Right cardiac atrium (tissue), 5 donors: ENCODE results near the gene VMAC. TPM values are rescaled to one million over a fixed set of nuclear protein-coding genes. Genes with fewer than 3 reads are reported as not detected.
A peak's percentile ranks its signal among the peaks of the same experiment; 100 is the strongest.

Experiments used
- ATAC-seq, 2 donors: fragments of 200-7000 bp; cut with Tn5 transposase; one replicate each; pipeline versions ENCODE4 v1.8.0 to v1.9.1; 2020; ENCODE audit warnings: moderate library complexity in 2 of 2, mild to moderate bottlenecking in 1 of 2
- DNase-seq, 3 donors: peaks; one replicate each; pipeline ENCODE4 v3.0.0-alpha.2; 2020
- H3K27ac ChIP-seq: one replicate; pipeline ENCODE4 v1.5.1; 2013; ENCODE audit warnings: mild to moderate bottlenecking, low read length, control low read depth, moderate library complexity
- H3K27me3 ChIP-seq: one replicate; pipeline ENCODE4 v1.6.1; 2013; ENCODE audit not compliant: control insufficient read depth, insufficient read depth
- H3K4me1 ChIP-seq: one replicate; pipeline ENCODE4 v1.6.1; 2013; ENCODE audit warnings: low read length; ENCODE audit not compliant: control insufficient read depth, insufficient read depth
- H3K4me3 ChIP-seq: one replicate; pipeline ENCODE4 v1.5.1; 2013; ENCODE audit warnings: low read length, control low read depth
- H3K9me3 ChIP-seq: one replicate; pipeline ENCODE4 v1.6.1; 2013; ENCODE audit warnings: low read length; ENCODE audit not compliant: control insufficient read depth
- WGBS: extraction: QIAGEN DNeasy Blood & Tissue Kit; methylation state at CpG from one replicate; pipeline ENCODE4 v1.1.7; 2013; 5-methylcytosine and 5-hydroxymethylcytosine counted together
- intact Hi-C, 4 donors: fragments of 100-400 bp; cut with DNase I; formaldehyde crosslinking; loops; one replicate each; pipeline versions ENCODE4 v1.11.0 to v1.14.0; 2022 to 2023
- polyA plus RNA-seq: library from polyadenylated mRNA; stranded (reverse); fragments of 200-250 nt; gene quantifications from one replicate; pipeline ENCODE4 v1.2.3, GENCODE V29; 2013
- total RNA-seq, 4 donors: library from RNA; stranded (reverse); fragmentation: NEBNext Ultra II Directional; extraction: Animal tissue kit (Norgen Biotek cat#: 25700); gene quantifications; one replicate each; pipeline ENCODE4 v1.2.1, GENCODE V29; 2021
- donor health status: healthy with polysubstance abuse.
- donor health status: DM: no; HTN: yes; CAD: no.
- donor health status: DM: no; HTN: no; CAD: no.
- donor health status: DM: no; HTN: yes; CAD: no; lungs with severe emphysema.
- donor health status: DM: yes; HTN: yes; CAD: no.

Gene VMAC
- total and polyA plus RNA-seq, 5 donors: 1.9 to 5.8 (median 3.6) TPM

- H3K27me3 ChIP-seq: no peaks in the 10 kb centered on the region
- intact Hi-C loops: loop anchor here in 1 of 4 donors (10.0 kb wide), 1 partner anchor 51 kb away; the partner anchor contains the start of genes NDUFA11 and VMAC
- H3K27ac ChIP-seq: no peak overlapping the region
- no peak overlapping the region for H3K4me3 ChIP-seq
- H3K9me3 ChIP-seq: no peaks in the 10 kb centered on the region
- 50% methylated on average over 3 of the region's 3 CpGs for WGBS
- no peak for ATAC-seq
- peak in 1 of 3 donors; percentile 33 for DNase-seq
- H3K4me1 ChIP-seq: peaks cover 42% of the 10 kb centered on the region
These were observed 50.9 kb downstream of the VMAC start for GRCh38 chr19:5955636-5955935.

- H3K27ac ChIP-seq: peak overlapping the region; percentile 46
- intact Hi-C loops: loop anchor here in 1 of 4 donors (10.0 kb wide), 1 partner anchor 52 kb away; the partner anchor contains the start of genes NDUFA11 and VMAC
- 45% methylated on average over 3 of the region's 3 CpGs for WGBS
- DNase-seq (no peak), ATAC-seq (no peak)
- no peak overlapping the region for H3K4me3 ChIP-seq
- no peaks in the 10 kb centered on the region for H3K9me3 ChIP-seq
- peaks cover 40% of the 10 kb centered on the region for H3K4me1 ChIP-seq
- H3K27me3 ChIP-seq: no peaks in the 10 kb centered on the region
These were observed 51.7 kb downstream of the VMAC start for GRCh38 chr19:5956323-5956722.

- Histone ChIP-seq H3K9me3 (no peaks in the 10 kb centered on the region), H3K4me3 (no peak overlapping the region), H3K27ac (peak overlapping the region; percentile 46), H3K27me3 (no peaks in the 10 kb centered on the region), H3K4me1 (peaks cover 37% of the 10 kb centered on the region)
- ATAC-seq: no peak
- 77% methylated on average over 12 of the region's 12 CpGs for WGBS
- DNase-seq: peak in 2 of 3 donors; percentile 37 to 51
- intact Hi-C loops: loop anchor here in 1 of 4 donors (10.0 kb wide), 1 partner anchor 52 kb away; the partner anchor contains the start of genes NDUFA11 and VMAC
These were observed 52.1 kb downstream of the VMAC start for GRCh38 chr19:5956728-5957127.

- H3K4me3 ChIP-seq: no peak overlapping the region
- intact Hi-C loops: loop anchor here in 1 of 4 donors (10.0 kb wide), 1 partner anchor 52 kb away; the partner anchor contains the start of genes NDUFA11 and VMAC
- peaks cover 37% of the 10 kb centered on the region for H3K4me1 ChIP-seq
- H3K27me3 ChIP-seq: no peaks in the 10 kb centered on the region
- H3K9me3 ChIP-seq: no peaks in the 10 kb centered on the region
- DNase-seq (peak in 2 of 3 donors; percentile 11 to 32), ATAC-seq (no peak)
- 76% methylated on average over 10 of the region's 10 CpGs for WGBS
- no peak overlapping the region for H3K27ac ChIP-seq
These were observed 52.5 kb downstream of the VMAC start for GRCh38 chr19:5957170-5957569.

GRCh38 chr19:5958074-5958850, 53.6 kb downstream of the VMAC start:
- 77% methylated on average over 21 of the region's 21 CpGs for WGBS
- ATAC-seq (no peak), DNase-seq (peak in 2 of 3 donors; percentile 32 to 47)
- H3K4me3 ChIP-seq: no peak overlapping the region
- no peaks in the 10 kb centered on the region for H3K9me3 ChIP-seq
- intact Hi-C loops: loop anchor here in 1 of 4 donors (10.0 kb wide), 1 partner anchor 53 kb away; the partner anchor contains the start of genes NDUFA11 and VMAC
- peak overlapping the region; percentile 25 for H3K27ac ChIP-seq
- no peaks in the 10 kb centered on the region for H3K27me3 ChIP-seq
- peaks cover 37% of the 10 kb centered on the region for H3K4me1 ChIP-seq

- Histone ChIP-seq H3K27me3 (no peaks in the 10 kb centered on the region), H3K4me1 (peaks cover 38% of the 10 kb centered on the region), H3K9me3 (no peaks in the 10 kb centered on the region), H3K4me3 (no peak overlapping the region), H3K27ac (peak overlapping the region; percentile 25)
- DNase-seq (peak in 1 of 3 donors; percentile 34), ATAC-seq (no peak)
- 88% methylated on average over 10 of the region's 10 CpGs for WGBS
- intact Hi-C loops: loop anchor here in 1 of 4 donors (10.0 kb wide), 1 partner anchor 54 kb away; the partner anchor contains the start of genes NDUFA11 and VMAC
These were observed 54.1 kb downstream of the VMAC start for GRCh38 chr19:5958851-5959122.

- intact Hi-C loops: loop anchor here in 1 of 4 donors (10.0 kb wide), 1 partner anchor 55 kb away; the partner anchor contains the start of genes NDUFA11 and VMAC
- 79% methylated on average over 14 of the region's 14 CpGs for WGBS
These were observed 54.8 kb downstream of the VMAC start for GRCh38 chr19:5959260-5960004.

More at GRCh38 chr19:5959260-5960004, 54.8 kb downstream of the VMAC start:
- peaks cover 40% of the 10 kb centered on the region for H3K4me1 ChIP-seq
- ATAC-seq: no peak
- no peak overlapping the region for H3K4me3 ChIP-seq
- H3K9me3 ChIP-seq: no peaks in the 10 kb centered on the region
- DNase-seq: peak in 2 of 3 donors; percentile 29 to 35
- H3K27me3 ChIP-seq: no peaks in the 10 kb centered on the region
- H3K27ac ChIP-seq: peak overlapping the region; percentile 71

Other genes starting within 250 kb of the VMAC start
- 100 to 1,000 TPM; 132 to 175 (median 149) TPM for gene MICOS13, start 224.4 kb upstream of the VMAC start, total RNA-seq
- gene MICOS13, start 224.4 kb upstream of the VMAC start, polyA plus RNA-seq: 296 TPM
- 1 to 10 TPM; 4.3 to 7.1 (median 6.8) TPM for gene HSD11B1L, start 223.8 kb upstream of the VMAC start, total RNA-seq
- gene HSD11B1L, start 223.8 kb upstream of the VMAC start, polyA plus RNA-seq: 9.8 TPM
- 100 to 1,000 TPM; 451 to 525 (median 478) TPM for gene RPL36, start 214.6 kb upstream of the VMAC start, total RNA-seq
- 727 TPM for gene RPL36, start 214.6 kb upstream of the VMAC start, polyA plus RNA-seq
- 10 to 100 TPM; 55.4 to 66.2 (median 59.3) TPM for gene LONP1, start 184.7 kb upstream of the VMAC start, total RNA-seq
- 60.3 TPM for gene LONP1, start 184.7 kb upstream of the VMAC start, polyA plus RNA-seq
- gene CATSPERD, start 184.2 kb upstream of the VMAC start, total RNA-seq: not detected
- not detected for gene CATSPERD, start 184.2 kb upstream of the VMAC start, polyA plus RNA-seq
- 1 to 10 TPM in 2 of 4 donors, under 1 TPM in 2; 0.74 to 1.7 (median 1.2) TPM for gene PRR22, start 120.1 kb upstream of the VMAC start, total RNA-seq
- gene PRR22, start 120.1 kb upstream of the VMAC start, polyA plus RNA-seq: 0.84 TPM
- 10 to 100 TPM; 16.0 to 27.3 (median 19.7) TPM for gene DUS3L, start 113.7 kb upstream of the VMAC start, total RNA-seq
- gene DUS3L, start 113.7 kb upstream of the VMAC start, polyA plus RNA-seq: 15.5 TPM
- 10 to 100 TPM; 31.6 to 57.1 (median 52.5) TPM for gene NRTN, start 99.8 kb upstream of the VMAC start, total RNA-seq
- gene NRTN, start 99.8 kb upstream of the VMAC start, polyA plus RNA-seq: 31.7 TPM
- not detected for gene FUT6, start 65.2 kb upstream of the VMAC start, total RNA-seq
- gene FUT6, start 65.2 kb upstream of the VMAC start, polyA plus RNA-seq: not detected
- gene FUT3, start 53.4 kb upstream of the VMAC start, total RNA-seq: not detected
- gene FUT3, start 53.4 kb upstream of the VMAC start, polyA plus RNA-seq: not detected
- not detected for gene FUT5, start 34.3 kb upstream of the VMAC start, total RNA-seq
- not detected for gene FUT5, start 34.3 kb upstream of the VMAC start, polyA plus RNA-seq
- 100 to 1,000 TPM; 515 to 756 (median 624) TPM for gene NDUFA11, start 1.1 kb upstream of the VMAC start, total RNA-seq
- gene NDUFA11, start 1.1 kb upstream of the VMAC start, polyA plus RNA-seq: 1,214 TPM
- 10 to 100 TPM in 2 of 4 donors, 1 to 10 TPM in 2; 8.9 to 14.2 (median 9.9) TPM for gene CAPS, start 9.4 kb downstream of the VMAC start, total RNA-seq
- 7.1 TPM for gene CAPS, start 9.4 kb downstream of the VMAC start, polyA plus RNA-seq
- gene RANBP3, start 73.3 kb downstream of the VMAC start, total RNA-seq: 10 to 100 TPM; 54.8 to 73.8 (median 67.7) TPM
- 49.6 TPM for gene RANBP3, start 73.3 kb downstream of the VMAC start, polyA plus RNA-seq
- gene RFX2, start 205.6 kb downstream of the VMAC start, total RNA-seq: 10 to 100 TPM in 2 of 4 donors, 1 to 10 TPM in 2; 5.1 to 15.9 (median 9.6) TPM
- gene RFX2, start 205.6 kb downstream of the VMAC start, polyA plus RNA-seq: 8.2 TPM
- gene ACSBG2, start 230.8 kb downstream of the VMAC start, total RNA-seq: not detected
- not detected for gene ACSBG2, start 230.8 kb downstream of the VMAC start, polyA plus RNA-seq